OCI-LY3 (cell line): Measurements from ENCODE around the gene FSCN2.

Experiments
- H2AFZ ChIP-seq: fragments of 200-600, 300-600 bp; shearing (Covaris generic); 2 replicates; pipeline ENCODE4 v1.6.0; 2014; ENCODE audit warnings: antibody characterized with exemption, low read depth, low read length
- H3K27ac ChIP-seq: fragments of 200-600, 300-600 bp; sonication (generic); 2 replicates; pipeline ENCODE4 v1.5.1; 2014; ENCODE audit warnings: mild to moderate bottlenecking, low read length, moderate library complexity, mixed read lengths
- H3K27me3 ChIP-seq: fragments of 200-600, 300-600 bp; sonication (generic); 2 replicates; pipeline ENCODE4 v1.6.1; 2014; ENCODE audit warnings: low read depth, low read length, mixed read lengths
- H3K36me3 ChIP-seq: fragments of 200-600, 300-600 bp; sonication (generic); replicated peaks from 2 replicates; pipeline ENCODE3; 2014; ENCODE audit warnings: low read depth, low read length, mixed read lengths
- H3K4me1 ChIP-seq: fragments of 300-600, 200-600 bp; sonication (generic); 2 replicates; pipeline ENCODE4 v1.6.1; 2014; ENCODE audit warnings: low read length, mixed read lengths
- H3K4me2 ChIP-seq: fragments of 200-600, 300-600 bp; sonication (generic); 2 replicates; pipeline ENCODE4 v1.6.1; 2014; ENCODE audit warnings: low read length, mixed read lengths
- H3K4me3 ChIP-seq: fragments of 300-600, 200-600 bp; sonication (generic); 2 replicates; pipeline ENCODE4 v1.5.1; 2014; ENCODE audit warnings: antibody characterized with exemption, mild to moderate bottlenecking, low read length, moderate library complexity
- H3K79me2 ChIP-seq: fragments of 300-600, 200-600 bp; shearing (Covaris generic); 2 replicates; pipeline ENCODE4 v1.6.1; 2014; ENCODE audit warnings: mild to moderate bottlenecking, low read length, mixed read lengths
- H3K9ac ChIP-seq: fragments of 300-600, 200-600 bp; shearing (Covaris generic); 2 replicates; pipeline ENCODE4 v1.6.0; 2014; ENCODE audit warnings: mild to moderate bottlenecking, low read length, moderate library complexity
- H3K9me3 ChIP-seq: fragments of 200-600, 300-600 bp; shearing (Covaris generic); 2 replicates; pipeline ENCODE4 v1.6.1; 2014; ENCODE audit warnings: low read length, mixed read lengths; ENCODE audit not compliant: insufficient read depth
- H4K20me1 ChIP-seq: fragments of 200-600, 300-600 bp; sonication (generic); 2 replicates; pipeline ENCODE4 v1.6.1; 2016; ENCODE audit warnings: low read length, mixed read lengths; ENCODE audit not compliant: insufficient read depth
- CTCF ChIP-seq: fragments of 200-600, 300-600 bp; sonication (generic); IDR thresholded peaks from 2 replicates; pipeline ENCODE4 v1.5.1; 2014; ENCODE audit warnings: antibody characterized with exemption, low read length, low read depth
- EZH2phosphoT487 ChIP-seq: fragments of 200-600 bp; shearing (Covaris generic); IDR thresholded peaks from 2 replicates; pipeline ENCODE4 v1.6.1; 2018; ENCODE audit warnings: antibody characterized with exemption, mixed run types, low read depth

The FSCN2 gene

GRCh38 chr17:81572563-81573168, 44.5 kb downstream of the FSCN2 start:
- no peaks in the 10 kb centered on the region for H3K27me3 ChIP-seq
- H3K4me3 ChIP-seq: no peak overlapping the region
- no peaks in the 10 kb centered on the region; the same call in 1 of the 2 replicates for H3K79me2 ChIP-seq
- H3K9me3 ChIP-seq: no peaks in the 10 kb centered on the region
- H3K27ac ChIP-seq: no peak overlapping the region
- no peak overlapping the region for H3K9ac ChIP-seq
- H3K36me3 ChIP-seq: peaks cover 34% of the 10 kb centered on the region
- H3K4me1 ChIP-seq: no peaks in the 10 kb centered on the region
- H3K4me2 ChIP-seq: no peak overlapping the region
- H2AFZ ChIP-seq: no peak overlapping the region
- no peaks in the 10 kb centered on the region; the same call in 1 of the 2 replicates for H4K20me1 ChIP-seq
- TF ChIP-seq EZH2phosphoT487: no peak
- TF ChIP-seq CTCF: no peak

- no peak overlapping the region for H3K4me2 ChIP-seq
- H2AFZ ChIP-seq: no peak overlapping the region
- H3K4me1 ChIP-seq: no peaks in the 10 kb centered on the region
- H3K27ac ChIP-seq: no peak overlapping the region
- no peak overlapping the region for H3K9ac ChIP-seq
- no peaks in the 10 kb centered on the region; the same call in 1 of the 2 replicates for H4K20me1 ChIP-seq
- no peaks in the 10 kb centered on the region for H3K9me3 ChIP-seq
- H3K79me2 ChIP-seq: no peaks in the 10 kb centered on the region; the same call in 1 of the 2 replicates
- TF ChIP-seq EZH2phosphoT487 (no peak), CTCF (no peak)
- H3K4me3 ChIP-seq: no peak overlapping the region
- no peaks in the 10 kb centered on the region for H3K27me3 ChIP-seq
- peaks cover 30% of the 10 kb centered on the region for H3K36me3 ChIP-seq
Observed at GRCh38 chr17:81573794-81574642, 45.8 kb downstream of the FSCN2 start.

GRCh38 chr17:81574643-81574956, 46.4 kb downstream of the FSCN2 start:
- no peaks in the 10 kb centered on the region; the same call in 1 of the 2 replicates for H3K79me2 ChIP-seq
- no peaks in the 10 kb centered on the region for H3K27me3 ChIP-seq
- no peaks in the 10 kb centered on the region; the same call in 1 of the 2 replicates for H4K20me1 ChIP-seq
- H3K9ac ChIP-seq: no peak overlapping the region
- peaks cover 27% of the 10 kb centered on the region for H3K36me3 ChIP-seq
- no peak overlapping the region for H3K4me3 ChIP-seq
- TF ChIP-seq EZH2phosphoT487 (no peak), CTCF (no peak)
- H3K4me1 ChIP-seq: no peaks in the 10 kb centered on the region
- H3K4me2 ChIP-seq: no peak overlapping the region
- no peak overlapping the region for H2AFZ ChIP-seq
- H3K9me3 ChIP-seq: no peaks in the 10 kb centered on the region
- no peak overlapping the region for H3K27ac ChIP-seq

- Histone ChIP-seq H3K27ac (no peak overlapping the region), H4K20me1 (no peaks in the 10 kb centered on the region; the same call in 1 of the 2 replicates), H3K27me3 (no peaks in the 10 kb centered on the region), H3K36me3 (peaks cover 31% of the 10 kb centered on the region), H3K4me2 (no peak overlapping the region), H3K9me3 (no peaks in the 10 kb centered on the region), H3K4me1 (no peaks in the 10 kb centered on the region), H3K9ac (no peak overlapping the region), H2AFZ (no peak overlapping the region), H3K4me3 (no peak overlapping the region), H3K79me2 (peaks cover 3% of the 10 kb centered on the region; the same call in 1 of the 2 replicates)
- TF ChIP-seq EZH2phosphoT487 (no peak), CTCF (no peak)
Observed at GRCh38 chr17:81575836-81576235, 47.7 kb downstream of the FSCN2 start.
